Liver (tissue), 9 donors: ENCODE measurements around the gene SGPP2. TPM values are rescaled to one million over a fixed set of nuclear protein-coding genes. Genes with fewer than 3 reads are reported as not detected.

Experiments used
- DNase-seq: peaks from one replicate; pipeline ENCODE4 v3.0.0-alpha.2; 2017; ENCODE audit warnings: low spot score
- H3K27ac ChIP-seq, 2 donors: one replicate each; pipeline ENCODE4 v1.7.0; 2013; ENCODE audit warnings: inconsistent platforms in 2 of 2, low read length in 2 of 2, control low read depth in 1 of 2, low read depth in 1 of 2, mild to moderate bottlenecking in 1 of 2
- H3K27me3 ChIP-seq, 4 donors: one replicate each; pipeline versions ENCODE4 v1.6.1 to v1.7.0; 2013; ENCODE audit warnings: low read length in 3 of 4, inconsistent platforms in 1 of 4, mild to moderate bottlenecking in 1 of 4, moderate library complexity in 1 of 4; ENCODE audit not compliant: control insufficient read depth in 4 of 4, insufficient read depth in 4 of 4
- H3K36me3 ChIP-seq, 4 donors: one replicate each; pipeline versions ENCODE4 v1.6.1 to v1.7.0; 2013; ENCODE audit warnings: low read length in 3 of 4, mild to moderate bottlenecking in 3 of 4, low read depth in 1 of 4, moderate library complexity in 1 of 4; ENCODE audit not compliant: control insufficient read depth in 4 of 4, insufficient read depth in 3 of 4
- H3K4me1 ChIP-seq, 4 donors: one replicate each; pipeline versions ENCODE4 v1.6.1 to v1.7.0; 2013; ENCODE audit warnings: low read length in 3 of 4, mild to moderate bottlenecking in 3 of 4, moderate library complexity in 1 of 4; ENCODE audit not compliant: control insufficient read depth in 4 of 4, insufficient read depth in 4 of 4
- H3K4me3 ChIP-seq, 3 donors: one replicate each; pipeline versions ENCODE4 v1.6.1 to v1.7.0; 2013; ENCODE audit warnings: low read length in 3 of 3, control low read depth in 1 of 3, low read depth in 1 of 3, mild to moderate bottlenecking in 1 of 3
- H3K9ac ChIP-seq, 2 donors: one replicate each; pipeline ENCODE4 v1.7.0; 2013; ENCODE audit warnings: low read length in 2 of 2, mild to moderate bottlenecking in 2 of 2, moderate library complexity in 2 of 2, control low read depth in 1 of 2, low read depth in 1 of 2
- H3K9me3 ChIP-seq, 4 donors: one replicate each; pipeline versions ENCODE4 v1.6.1 to v1.7.0; 2013; ENCODE audit warnings: low read length in 3 of 4; ENCODE audit not compliant: control insufficient read depth in 4 of 4
- EGR1 ChIP-seq, 2 donors: IDR thresholded peaks; 2 replicates each; pipeline ENCODE4 v1.6.1; 2016 to 2018; ENCODE audit warnings: antibody characterized with exemption in 2 of 2, low read depth in 2 of 2
- FOXA1 ChIP-seq: IDR thresholded peaks from 2 replicates; pipeline ENCODE4 v1.6.1; 2016; ENCODE audit warnings: antibody characterized with exemption
- HNF4A ChIP-seq, 2 donors: conservative IDR thresholded peaks; 2 replicates each; pipeline ENCODE4 v1.6.1; 2016; ENCODE audit warnings: antibody characterized with exemption in 2 of 2, mild to moderate bottlenecking in 2 of 2
- HNF4G ChIP-seq: IDR thresholded peaks from 2 replicates; pipeline ENCODE4 v1.6.1; 2016; ENCODE audit warnings: antibody characterized with exemption
- JUND ChIP-seq, 2 donors: IDR thresholded peaks; 2 replicates each; pipeline ENCODE4 v1.6.1; 2016; ENCODE audit warnings: antibody characterized with exemption in 2 of 2
- RAD21 ChIP-seq, 2 donors: IDR thresholded peaks; 2 replicates each; pipeline ENCODE4 v1.6.1; 2016; ENCODE audit warnings: antibody characterized with exemption in 2 of 2, mild to moderate bottlenecking in 2 of 2
- RXRA ChIP-seq, 2 donors: IDR thresholded peaks; 2 replicates each; pipeline ENCODE4 v1.6.1; 2017 to 2018; ENCODE audit warnings: antibody characterized with exemption in 2 of 2, mild to moderate bottlenecking in 1 of 2
- SP1 ChIP-seq: IDR thresholded peaks from 2 replicates; pipeline ENCODE4 v1.6.1; 2018; ENCODE audit warnings: antibody characterized with exemption, mild to moderate bottlenecking
- WGBS: extraction: QIAGEN DNeasy Blood & Tissue Kit; methylation state at CpG from one replicate; pipeline ENCODE4 v1.1.7; 2013; 5-methylcytosine and 5-hydroxymethylcytosine counted together
- polyA plus RNA-seq, 2 donors: library from polyadenylated mRNA; stranded (reverse) in 1 of 2; unstranded in 1 of 2; fragments of 200-250 nt in 1 of 2; fragments of >200 nt in 1 of 2; fragmentation: Nextera tagmentation in 1 of 2; extraction: Ambion mirVana in 1 of 2; gene quantifications; one replicate each; pipeline versions ENCODE4 v1.2.1 to v1.2.3, GENCODE V29; 2013 to 2015
- total RNA-seq, 2 donors: library from RNA; depleted of rRNA; stranded (reverse); fragments of >200 nt; gene quantifications; one replicate each; pipeline ENCODE4 v1.2.3, GENCODE V29; 2014
- TF ChIP-seq, protein P1 (sequence below): IDR thresholded peaks from 2 replicates; pipeline ENCODE4 v1.6.1; 2016; ENCODE audit warnings: antibody characterized with exemption
- TF ChIP-seq, protein P2 (sequence below): IDR thresholded peaks from 2 replicates; pipeline ENCODE4 v1.6.1; 2016; ENCODE audit warnings: antibody characterized with exemption
- donor health status: healthy.
- donor health status: healthy.
- donor health status: healthy.
- donor health status: healthy.
- donor health status: healthy.

SGPP2 gene
- total and polyA plus RNA-seq, 4 donors, result 0.16 to 0.33 (median 0.31) TPM; not detected in 1

DNA sequence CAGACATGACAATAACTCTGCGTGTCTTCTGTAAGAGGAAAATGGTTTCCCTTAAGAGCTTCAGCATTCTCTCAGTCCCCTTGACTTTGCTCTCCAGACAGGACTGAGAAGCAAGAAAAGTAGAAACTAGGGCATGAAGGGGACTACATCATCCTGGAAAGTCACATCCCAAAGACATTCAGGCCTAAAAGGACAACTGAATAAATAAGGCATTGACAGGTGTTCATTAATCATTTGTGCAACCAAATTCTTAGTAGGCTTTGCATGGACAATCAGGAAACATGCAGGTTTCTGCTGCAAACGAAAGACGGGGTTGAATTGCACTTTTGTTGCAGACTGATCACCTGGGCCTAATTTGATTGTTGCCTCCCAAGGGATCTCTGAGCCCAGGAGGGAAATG is 1.2 kb upstream of the SGPP2 start:
- Histone ChIP-seq H3K27me3 (peaks cover 0 to 11% (median 5%) of the 10 kb centered on the region in 4 donors), H3K36me3 (no peaks in the 10 kb centered on the region), H3K9me3 (no peaks in the 10 kb centered on the region), H3K9ac (no peak overlapping the region), H3K4me1 (peaks cover 0 to 10% (median 5%) of the 10 kb centered on the region in 4 donors), H3K27ac (no peak overlapping the region), H3K4me3 (no peak overlapping the region)
- TF ChIP-seq EGR1 (IDR thresholded peaks at IDR 0.05; ENCODE audit: low read depth in 2 of 2), result no peak
- no peak for DNase-seq
- 56% methylated on average over 3 of the region's 3 CpGs for WGBS

DNA sequence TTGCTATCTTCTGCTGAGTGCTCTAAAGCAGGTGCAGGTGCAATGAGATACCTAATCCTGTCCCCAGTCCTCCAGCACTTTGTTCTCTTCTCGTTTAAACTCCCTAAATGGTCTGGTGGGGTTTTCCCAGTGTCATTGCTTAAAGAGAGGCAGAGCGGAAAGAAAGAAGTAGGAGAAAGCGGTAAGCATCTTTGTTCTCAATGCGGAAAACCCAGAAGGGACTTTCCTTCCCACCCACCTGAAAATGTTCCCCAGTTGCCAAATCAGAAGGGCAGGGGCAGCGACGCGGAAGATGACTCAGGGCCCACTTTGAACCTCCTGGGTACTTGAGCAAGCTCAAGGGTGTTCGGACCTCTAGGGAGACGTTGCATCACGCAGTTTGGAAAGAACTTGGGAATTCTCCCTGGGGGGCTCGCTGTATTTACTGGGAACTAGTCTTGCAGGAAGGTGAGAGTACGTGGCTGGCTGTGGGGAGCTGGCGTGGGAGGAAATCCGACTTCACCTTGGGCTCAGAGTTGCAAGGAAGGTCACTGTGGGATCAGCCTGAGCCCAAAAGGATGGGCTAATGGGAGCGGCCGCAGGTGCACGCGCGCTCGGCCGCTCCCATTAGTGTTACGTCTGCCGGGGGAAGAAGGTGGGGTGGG is 589 bp upstream of the SGPP2 start:
- no peaks in the 10 kb centered on the region for H3K9me3 ChIP-seq
- no peak for DNase-seq
- H3K4me3 ChIP-seq, result peak overlapping the region in 1 of 3 donors; percentile 55
- 23% methylated on average over 23 of the region's 23 CpGs for WGBS
- TF ChIP-seq FOXA1 (no peak), HNF4A (conservative IDR thresholded peaks at IDR 0.05) (no peak)
- TF ChIP-seq, protein P1, sequence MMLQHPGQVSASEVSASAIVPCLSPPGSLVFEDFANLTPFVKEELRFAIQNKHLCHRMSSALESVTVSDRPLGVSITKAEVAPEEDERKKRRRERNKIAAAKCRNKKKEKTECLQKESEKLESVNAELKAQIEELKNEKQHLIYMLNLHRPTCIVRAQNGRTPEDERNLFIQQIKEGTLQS, result no peak
- H3K4me1 ChIP-seq, result peaks cover 0 to 10% (median 5%) of the 10 kb centered on the region in 4 donors
- peaks cover 0 to 11% (median 5%) of the 10 kb centered on the region in 4 donors for H3K27me3 ChIP-seq
- H3K9ac ChIP-seq, result no peak overlapping the region
- no peak overlapping the region for H3K27ac ChIP-seq
- H3K36me3 ChIP-seq, result no peaks in the 10 kb centered on the region

DNA sequence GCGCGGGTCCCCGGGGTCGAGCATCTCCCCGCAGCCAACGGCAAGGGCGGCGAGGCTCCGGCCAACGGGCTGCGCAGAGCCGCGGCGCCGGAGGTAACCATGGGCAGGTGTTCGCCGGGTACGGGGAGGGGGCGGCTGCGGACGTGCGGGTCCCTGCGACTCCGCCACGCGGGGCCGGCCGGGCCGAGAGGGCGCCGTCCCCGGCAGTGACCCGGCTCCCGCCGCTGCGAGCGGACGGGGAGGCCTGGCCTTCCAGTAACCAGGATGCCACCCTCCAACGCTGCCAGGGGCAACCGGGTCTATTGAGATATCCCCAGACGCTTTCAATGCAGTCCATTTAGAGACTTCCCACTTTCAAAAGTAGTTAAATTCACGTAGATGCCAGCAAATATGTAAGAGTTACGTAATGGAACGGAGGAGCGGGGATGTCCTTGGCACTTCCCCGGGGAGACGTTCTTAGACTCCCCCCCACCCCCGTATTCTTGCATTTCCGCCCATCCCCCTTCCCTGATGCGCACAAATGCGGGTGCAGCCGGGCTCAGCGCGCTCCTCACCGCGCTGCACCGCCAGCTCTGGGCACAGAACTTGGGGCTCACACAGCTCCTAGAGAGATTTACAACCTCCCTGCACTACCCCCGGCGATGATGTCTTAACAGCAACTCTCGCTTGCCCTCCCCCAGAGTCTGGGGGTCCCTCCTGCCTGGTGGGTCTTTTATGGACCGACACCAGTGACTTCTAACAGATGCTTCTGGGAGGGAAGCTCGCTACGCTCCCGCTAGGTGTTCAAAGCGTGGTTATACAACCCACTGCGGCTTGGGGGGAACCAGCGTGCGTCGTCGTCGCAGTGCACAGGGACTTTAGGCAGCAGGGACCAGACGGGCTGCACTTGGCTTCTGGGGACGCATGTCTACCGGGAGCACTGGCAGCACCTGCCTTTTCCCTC is 657 bp downstream of the SGPP2 start:
- H3K36me3 ChIP-seq, result no peaks in the 10 kb centered on the region
- WGBS, result 6% methylated on average over 74 of the region's 74 CpGs
- H3K27ac ChIP-seq, result no peak overlapping the region
- no peaks in the 10 kb centered on the region for H3K9me3 ChIP-seq
- no peak overlapping the region for H3K9ac ChIP-seq
- no peak for DNase-seq
- peaks cover 0 to 10% (median 5%) of the 10 kb centered on the region in 4 donors for H3K4me1 ChIP-seq
- no peak for TF ChIP-seq HNF4G
- peaks cover 0 to 12% (median 6%) of the 10 kb centered on the region in 4 donors for H3K27me3 ChIP-seq
- H3K4me3 ChIP-seq, result peak overlapping the region in 1 of 3 donors; percentile 55

DNA sequence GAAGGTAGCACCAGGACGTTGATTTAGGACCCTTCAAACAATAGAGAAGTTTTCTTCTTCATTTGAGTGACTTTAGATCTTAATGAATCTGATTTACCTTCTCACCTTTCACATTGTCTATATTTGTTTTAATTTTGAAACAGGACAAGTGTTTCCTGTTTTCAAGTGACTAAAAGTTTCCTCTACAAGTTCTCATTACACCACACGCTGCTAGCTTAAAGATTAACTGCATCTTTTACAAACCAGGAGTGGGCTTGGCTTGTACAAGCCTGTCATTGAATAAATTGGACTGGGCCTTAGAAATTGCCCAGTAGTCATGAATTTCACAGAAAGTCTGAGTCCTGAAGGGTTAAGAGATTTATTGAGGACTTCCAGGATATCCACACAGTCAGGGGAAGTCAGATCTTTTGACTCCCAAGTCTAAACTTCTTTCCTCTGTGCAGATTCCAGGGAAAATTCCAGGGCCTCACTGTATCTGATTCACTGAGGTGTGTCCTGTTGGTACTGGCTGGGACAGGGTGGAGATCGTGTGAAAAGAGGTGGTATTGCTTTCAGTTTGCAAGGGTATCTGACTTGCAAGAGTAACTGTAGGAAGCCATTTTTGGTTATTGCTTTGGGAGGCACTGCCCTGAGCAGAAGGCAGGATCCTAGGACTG is 3.4 kb downstream of the SGPP2 start:
- no peak for DNase-seq
- no peak overlapping the region for H3K27ac ChIP-seq
- H3K36me3 ChIP-seq, result no peaks in the 10 kb centered on the region
- WGBS, result 38% methylated on average over 3 of the region's 3 CpGs
- H3K9me3 ChIP-seq, result peaks cover 0 to 2% (median 0%) of the 10 kb centered on the region in 4 donors
- peaks cover 0 to 13% (median 6%) of the 10 kb centered on the region in 4 donors for H3K27me3 ChIP-seq
- TF ChIP-seq HNF4G, result no peak
- TF ChIP-seq, protein P2, sequence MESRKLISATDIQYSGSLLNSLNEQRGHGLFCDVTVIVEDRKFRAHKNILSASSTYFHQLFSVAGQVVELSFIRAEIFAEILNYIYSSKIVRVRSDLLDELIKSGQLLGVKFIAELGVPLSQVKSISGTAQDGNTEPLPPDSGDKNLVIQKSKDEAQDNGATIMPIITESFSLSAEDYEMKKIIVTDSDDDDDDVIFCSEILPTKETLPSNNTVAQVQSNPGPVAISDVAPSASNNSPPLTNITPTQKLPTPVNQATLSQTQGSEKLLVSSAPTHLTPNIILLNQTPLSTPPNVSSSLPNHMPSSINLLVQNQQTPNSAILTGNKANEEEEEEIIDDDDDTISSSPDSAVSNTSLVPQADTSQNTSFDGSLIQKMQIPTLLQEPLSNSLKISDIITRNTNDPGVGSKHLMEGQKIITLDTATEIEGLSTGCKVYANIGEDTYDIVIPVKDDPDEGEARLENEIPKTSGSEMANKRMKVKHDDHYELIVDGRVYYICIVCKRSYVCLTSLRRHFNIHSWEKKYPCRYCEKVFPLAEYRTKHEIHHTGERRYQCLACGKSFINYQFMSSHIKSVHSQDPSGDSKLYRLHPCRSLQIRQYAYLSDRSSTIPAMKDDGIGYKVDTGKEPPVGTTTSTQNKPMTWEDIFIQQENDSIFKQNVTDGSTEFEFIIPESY, result no peak
- TF ChIP-seq RAD21 (IDR thresholded peaks at IDR 0.05), result no peak
- no peak for TF ChIP-seq JUND (IDR thresholded peaks at IDR 0.05)
- no peak for TF ChIP-seq RXRA (IDR thresholded peaks at IDR 0.05)
- TF ChIP-seq SP1, result no peak
- no peak for TF ChIP-seq EGR1 (IDR thresholded peaks at IDR 0.05; ENCODE audit: low read depth in 2 of 2)
- H3K4me1 ChIP-seq, result peaks cover 0 to 10% (median 5%) of the 10 kb centered on the region in 4 donors
- no peak overlapping the region for H3K4me3 ChIP-seq
- no peak overlapping the region for H3K9ac ChIP-seq
